GM12801 (cell line): ENCODE data around the gene SEC16A.

Experiments used
- TF ChIP-seq, protein P1 (sequence below): IDR thresholded peaks from one replicate; pipeline ENCODE4 v1.5.1; 2011; ENCODE audit warnings: control low read depth; ENCODE audit not compliant: insufficient read length; ENCODE audit errors: extremely low read depth

SEC16A gene, protein sequence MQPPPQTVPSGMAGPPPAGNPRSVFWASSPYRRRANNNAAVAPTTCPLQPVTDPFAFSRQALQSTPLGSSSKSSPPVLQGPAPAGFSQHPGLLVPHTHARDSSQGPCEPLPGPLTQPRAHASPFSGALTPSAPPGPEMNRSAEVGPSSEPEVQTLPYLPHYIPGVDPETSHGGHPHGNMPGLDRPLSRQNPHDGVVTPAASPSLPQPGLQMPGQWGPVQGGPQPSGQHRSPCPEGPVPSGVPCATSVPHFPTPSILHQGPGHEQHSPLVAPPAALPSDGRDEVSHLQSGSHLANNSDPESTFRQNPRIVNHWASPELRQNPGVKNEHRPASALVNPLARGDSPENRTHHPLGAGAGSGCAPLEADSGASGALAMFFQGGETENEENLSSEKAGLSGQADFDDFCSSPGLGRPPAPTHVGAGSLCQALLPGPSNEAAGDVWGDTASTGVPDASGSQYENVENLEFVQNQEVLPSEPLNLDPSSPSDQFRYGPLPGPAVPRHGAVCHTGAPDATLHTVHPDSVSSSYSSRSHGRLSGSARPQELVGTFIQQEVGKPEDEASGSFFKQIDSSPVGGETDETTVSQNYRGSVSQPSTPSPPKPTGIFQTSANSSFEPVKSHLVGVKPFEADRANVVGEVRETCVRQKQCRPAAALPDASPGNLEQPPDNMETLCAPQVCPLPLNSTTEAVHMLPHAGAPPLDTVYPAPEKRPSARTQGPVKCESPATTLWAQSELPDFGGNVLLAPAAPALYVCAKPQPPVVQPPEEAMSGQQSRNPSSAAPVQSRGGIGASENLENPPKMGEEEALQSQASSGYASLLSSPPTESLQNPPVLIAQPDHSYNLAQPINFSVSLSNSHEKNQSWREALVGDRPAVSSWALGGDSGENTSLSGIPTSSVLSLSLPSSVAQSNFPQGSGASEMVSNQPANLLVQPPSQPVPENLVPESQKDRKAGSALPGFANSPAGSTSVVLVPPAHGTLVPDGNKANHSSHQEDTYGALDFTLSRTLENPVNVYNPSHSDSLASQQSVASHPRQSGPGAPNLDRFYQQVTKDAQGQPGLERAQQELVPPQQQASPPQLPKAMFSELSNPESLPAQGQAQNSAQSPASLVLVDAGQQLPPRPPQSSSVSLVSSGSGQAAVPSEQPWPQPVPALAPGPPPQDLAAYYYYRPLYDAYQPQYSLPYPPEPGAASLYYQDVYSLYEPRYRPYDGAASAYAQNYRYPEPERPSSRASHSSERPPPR (N-terminal part only)

GRCh38 chr9:136482793-136483588 is at the start of gene SEC16A:
Gene SEC16A (minus strand): TSS chr9:136483040. CDS start chr9:136477615, 5,425 bp downstream.
- TF ChIP-seq, protein P1, sequence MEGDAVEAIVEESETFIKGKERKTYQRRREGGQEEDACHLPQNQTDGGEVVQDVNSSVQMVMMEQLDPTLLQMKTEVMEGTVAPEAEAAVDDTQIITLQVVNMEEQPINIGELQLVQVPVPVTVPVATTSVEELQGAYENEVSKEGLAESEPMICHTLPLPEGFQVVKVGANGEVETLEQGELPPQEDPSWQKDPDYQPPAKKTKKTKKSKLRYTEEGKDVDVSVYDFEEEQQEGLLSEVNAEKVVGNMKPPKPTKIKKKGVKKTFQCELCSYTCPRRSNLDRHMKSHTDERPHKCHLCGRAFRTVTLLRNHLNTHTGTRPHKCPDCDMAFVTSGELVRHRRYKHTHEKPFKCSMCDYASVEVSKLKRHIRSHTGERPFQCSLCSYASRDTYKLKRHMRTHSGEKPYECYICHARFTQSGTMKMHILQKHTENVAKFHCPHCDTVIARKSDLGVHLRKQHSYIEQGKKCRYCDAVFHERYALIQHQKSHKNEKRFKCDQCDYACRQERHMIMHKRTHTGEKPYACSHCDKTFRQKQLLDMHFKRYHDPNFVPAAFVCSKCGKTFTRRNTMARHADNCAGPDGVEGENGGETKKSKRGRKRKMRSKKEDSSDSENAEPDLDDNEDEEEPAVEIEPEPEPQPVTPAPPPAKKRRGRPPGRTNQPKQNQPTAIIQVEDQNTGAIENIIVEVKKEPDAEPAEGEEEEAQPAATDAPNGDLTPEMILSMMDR = no peak

- TF ChIP-seq, protein P1 = no peak
Measured at GRCh38 chr9:136531904-136532798, 49.3 kb upstream of the SEC16A start.

DNA sequence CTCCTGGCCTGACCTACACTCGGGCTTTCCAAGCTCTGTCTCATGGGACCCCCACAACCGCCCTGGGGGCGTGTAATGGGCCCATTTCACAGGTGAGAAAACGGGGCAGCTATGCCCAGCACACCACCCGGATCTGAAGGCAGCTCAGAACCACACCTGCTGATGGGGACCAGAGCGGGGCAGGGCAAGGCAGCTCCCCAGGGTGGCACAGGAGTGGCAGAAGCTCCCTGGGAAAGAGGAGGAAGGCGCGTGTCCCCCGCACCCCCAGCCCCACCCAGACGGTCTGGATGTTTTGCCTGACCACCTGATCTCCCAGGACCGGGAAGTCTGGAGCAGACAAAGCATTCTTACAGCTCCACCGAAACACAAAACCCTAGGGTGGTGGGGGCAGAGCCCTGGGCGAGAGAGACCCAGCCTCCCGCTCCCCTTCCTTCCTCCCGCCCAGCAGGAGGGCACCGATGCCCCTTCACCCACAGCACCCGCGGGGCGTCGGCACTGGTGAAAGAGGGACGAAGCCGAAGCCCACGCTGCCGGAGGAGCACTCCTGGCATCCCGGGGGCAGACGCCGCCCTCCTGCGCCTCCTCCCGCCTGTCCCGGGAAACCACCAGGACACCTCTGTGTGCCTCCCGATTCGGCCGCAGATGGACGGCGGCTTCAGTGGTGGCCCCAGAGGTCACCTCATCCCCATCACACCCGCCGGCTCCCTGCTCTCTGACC is 48.5 kb upstream of the SEC16A start:
- TF ChIP-seq, protein P1 = no peak

GRCh38 chr9:136530461-136531089 is 47.7 kb upstream of the SEC16A start:
- TF ChIP-seq, protein P1 = no peak

DNA sequence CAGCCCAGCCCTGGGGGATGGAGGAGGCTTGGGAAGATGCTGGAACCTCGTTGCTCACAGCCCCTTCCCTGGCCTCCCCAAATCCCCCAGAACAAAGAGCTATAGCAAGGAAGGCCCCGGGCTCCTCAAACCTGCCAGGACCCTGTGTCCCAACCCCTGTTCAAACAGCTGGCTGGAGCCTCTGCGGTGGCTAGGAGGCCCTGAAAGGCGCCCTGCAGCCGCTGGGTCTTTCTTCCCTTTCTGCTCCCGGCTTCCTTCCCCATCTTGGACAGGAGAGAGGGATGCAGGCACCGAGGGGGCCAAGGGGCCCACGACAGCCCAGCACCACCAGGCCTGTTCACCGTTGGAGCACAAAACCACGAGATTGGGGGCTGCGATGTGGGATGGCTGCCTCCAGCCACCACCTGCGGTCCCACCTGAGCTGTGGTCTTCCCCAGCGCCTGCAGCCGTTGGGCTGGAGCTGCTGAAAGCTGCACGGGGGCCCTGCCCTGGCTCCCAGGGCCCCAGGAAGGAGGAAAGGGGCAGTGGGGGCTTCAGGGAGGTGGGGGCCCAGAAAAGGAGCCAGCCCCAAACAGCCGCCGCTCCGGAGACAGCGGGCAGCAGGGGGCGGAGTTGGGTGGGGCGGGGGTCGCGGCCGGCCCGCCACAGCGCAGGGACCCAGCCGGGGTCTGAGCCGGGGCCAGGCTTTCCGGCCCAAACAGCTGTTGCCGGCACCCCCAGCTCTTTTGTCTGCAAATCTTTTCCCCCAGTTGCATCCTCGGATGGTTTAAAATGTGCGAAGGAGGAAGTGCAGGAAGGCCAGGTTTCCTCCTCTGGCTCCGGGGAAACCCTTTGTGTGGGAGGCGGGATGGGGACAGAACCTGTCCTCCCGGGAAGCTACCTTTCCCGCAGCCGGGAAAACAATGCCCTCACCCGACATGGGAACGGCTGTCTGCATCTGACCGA is 46.9 kb upstream of the SEC16A start:
- TF ChIP-seq, protein P1 = no peak
